K562 (cell line): Measurements from ENCODE around the gene ERFL. TPM values are rescaled to one million over a fixed set of nuclear protein-coding genes. Genes with fewer than 3 reads are reported as not detected.

Source experiments
- ATAC-seq: fragments of 200-7000 bp; cut with Tn5 transposase; 3 replicates; pipeline ENCODE4 v1.9.1; 2020; ENCODE audit warnings: moderate library complexity
- BruUV-seq: library from RNA; stranded (reverse); fragments of 400-500 nt; replicated peaks from 2 replicates; lab custom pipeline; 2021; lab: Mats Ljungman, UMichigan
- CTCF ChIA-PET: fragments of 300-600 bp; formaldehyde crosslinking; extraction: SDS; loops from one replicate; lab custom pipeline; 2021; ENCODE audit warnings: low intra/inter-chr PET ratio; lab: Yijun Ruan, JAX
- POLR2A ChIA-PET: fragments of 300-600, 350-650 bp; sonication (Branson Sonifier 250); formaldehyde crosslinking; extraction: SDS; loops from one replicate; lab custom pipeline; 2021; ENCODE audit warnings: antibody characterized with exemption, inconsistent platforms; lab: Yijun Ruan, JAX
- DNase-seq, 4 experiments: peaks; one replicate each; pipeline versions ENCODE4 v3.0.0 to v3.0.0-alpha.2; 2011 to 2018; ENCODE audit warnings: low spot score in 3 of 4, mixed read lengths in 3 of 4; ENCODE audit errors: extremely low read depth in 1 of 4
- FAIRE-seq: peaks from 2 replicates; lab custom pipeline; 2011; peaks lifted over from hg19 to GRCh38; lab: Jason Lieb, UNC
- H2AFZ ChIP-seq: 2 replicates; pipeline ENCODE4 v1.6.0; 2011; ENCODE audit warnings: low read depth, low read length, control low read depth, inconsistent platforms
- H3K27ac ChIP-seq: fragments of 200-600 bp; 3 replicates; pipeline ENCODE4 v1.8.0; 2011; ENCODE audit warnings: low read depth, mild to moderate bottlenecking, control low read depth, inconsistent platforms, low read length, moderate library complexity, mixed read lengths; ENCODE audit errors: extremely low read depth
- H3K27me3 ChIP-seq, 2 experiments: fragments of 300-600 bp in 1 of 2; 2 replicates in 1 of 2; 3 replicates in 1 of 2; pipeline versions ENCODE4 v1.6.0 to v1.8.0; 2011; ENCODE audit warnings: inconsistent platforms in 2 of 2, low read length in 2 of 2, mild to moderate bottlenecking in 1 of 2, mixed read lengths in 1 of 2, moderate library complexity in 1 of 2; ENCODE audit not compliant: control insufficient read depth in 2 of 2, insufficient read depth in 2 of 2
- H3K36me3 ChIP-seq: fragments of 300-600 bp; 3 replicates; pipeline ENCODE4 v1.8.0; 2011; ENCODE audit warnings: mild to moderate bottlenecking, low read length, inconsistent platforms; ENCODE audit not compliant: control insufficient read depth, insufficient read depth
- H3K4me1 ChIP-seq, 2 experiments: fragments of 200-600 bp in 1 of 2; replicated peaks in 1 of 2; 2 replicates in 1 of 2; 3 replicates in 1 of 2; pipeline versions ENCODE4 v1.5.1 to v1.8.0; 2011; ENCODE audit warnings: inconsistent platforms in 2 of 2, low read length in 2 of 2, mild to moderate bottlenecking in 1 of 2, mixed read lengths in 1 of 2, moderate library complexity in 1 of 2; ENCODE audit not compliant: control insufficient read depth in 2 of 2, insufficient read depth in 2 of 2
- H3K4me2 ChIP-seq: 2 replicates; pipeline ENCODE4 v1.6.1; 2011; ENCODE audit warnings: low read length, control low read depth, inconsistent platforms, mixed read lengths; ENCODE audit not compliant: insufficient read depth
- H3K4me3 ChIP-seq: fragments of 200-600 bp; sonication (generic), shearing (Covaris generic); 2 replicates; pipeline ENCODE4 v1.5.1; 2016; ENCODE audit warnings: control low read depth, inconsistent platforms
- H3K79me2 ChIP-seq: fragments of 200-600 bp; 3 replicates; pipeline ENCODE4 v1.8.0; 2011; ENCODE audit warnings: low read length, inconsistent platforms; ENCODE audit not compliant: control insufficient read depth, insufficient read depth
- H3K9ac ChIP-seq, 2 experiments: 2 replicates each; pipeline versions ENCODE4 v1.6.0 to v1.6.1; 2011; ENCODE audit warnings: low read depth in 2 of 2, low read length in 2 of 2, control low read depth in 1 of 2, inconsistent platforms in 1 of 2, mild to moderate bottlenecking in 1 of 2, mixed read lengths in 1 of 2; ENCODE audit not compliant: insufficient read depth in 1 of 2
- H3K9me1 ChIP-seq: one replicate; pipeline ENCODE4 v1.6.0; 2011; ENCODE audit warnings: inconsistent platforms, mild to moderate bottlenecking, low read length, moderate library complexity; ENCODE audit not compliant: control insufficient read depth, insufficient read depth
- H3K9me3 ChIP-seq: replicated peaks from 2 replicates; pipeline ENCODE4 v1.5.1; 2011; ENCODE audit warnings: low read depth, low read length, inconsistent platforms; ENCODE audit not compliant: control insufficient read depth, insufficient read depth
- H4K20me1 ChIP-seq: replicated peaks from 2 replicates; pipeline ENCODE4 v1.6.1; 2011; ENCODE audit warnings: low read length, inconsistent platforms, mixed read lengths; ENCODE audit not compliant: control insufficient read depth, insufficient read depth
- MTF1 ChIP-seq: fragments of 250-450 bp; sonication (Bioruptor Pico); IDR thresholded peaks from 2 replicates; pipeline ENCODE4 v1.9.0; 2021; ENCODE audit warnings: moderate library complexity, mild to moderate bottlenecking, inconsistent platforms, borderline replicate concordance
- PTRF ChIP-seq: fragments of 450-650 bp; IDR thresholded peaks from 2 replicates; pipeline ENCODE4 v1.6.1; 2016; ENCODE audit warnings: mild to moderate bottlenecking, missing genetic modification characterization, missing compliant biosample characterization
- SIX5 ChIP-seq, 2 experiments: IDR thresholded peaks; 2 replicates each; pipeline ENCODE4 v1.6.1; 2011; ENCODE audit warnings: low read length in 2 of 2, borderline replicate concordance in 1 of 2, low read depth in 1 of 2, mild to moderate bottlenecking in 1 of 2, moderate library complexity in 1 of 2; ENCODE audit not compliant: insufficient read depth in 1 of 2
- SUPT5H ChIP-seq: fragments of 450-650 bp; IDR thresholded peaks from 2 replicates; pipeline ENCODE4 v1.6.1; 2016
- WGBS: fragments of 100-300 bp; shearing (Covaris generic); methylation state at CpG from one replicate; pipeline ENCODE4 v1.1.6; 2016; ENCODE audit warnings: low coverage, mixed read lengths; ENCODE audit not compliant: insufficient coverage; ENCODE audit errors: missing lambda C conversion rate; 5-methylcytosine and 5-hydroxymethylcytosine counted together
- in situ Hi-C: fragments of 300-500 bp; cut with MboI; formaldehyde crosslinking; loops from 4 replicates; pipeline ENCODE4 v1.15.0; 2018; ENCODE audit warnings: inconsistent platforms, mixed read lengths
- intact Hi-C: fragments of 100-400 bp; cut with micrococcal nuclease; formaldehyde crosslinking; loops from 2 replicates; pipeline ENCODE4 v1.14.2; 2022
- polyA plus RNA-seq, 8 experiments: library from polyadenylated mRNA; depleted of rRNA in 4 of 8; stranded (reverse) in 5 of 8; unstranded in 3 of 8; fragments of >200 nt; fragmentation: Nextera tagmentation in 2 of 8; fragmentation: Illumina TruSeq in 1 of 8; extraction: Ambion mirVana in 2 of 8; extraction: Trizol in 1 of 8; gene quantifications; 2 replicates each; pipeline versions ENCODE4 v1.2.1 to v1.2.3, GENCODE V29; 2011 to 2014; ENCODE audit warnings: inconsistent platforms in 1 of 8, missing spikeins in 1 of 8
- total RNA-seq, 7 experiments: library from RNA; depleted of rRNA in 6 of 7; stranded (reverse); fragments of >200 nt in 6 of 7; fragmentation: Illumina TruSeq in 2 of 7; extraction: Trizol in 2 of 7; gene quantifications; 2 replicates each; pipeline versions ENCODE4 v1.2.1 to v1.2.3, GENCODE V29; 2011 to 2021; ENCODE audit warnings: low replicate concordance in 1 of 7
- TF ChIP-seq, protein P1 (sequence below): fragments of 450-650 bp; conservative IDR thresholded peaks from 2 replicates; pipeline ENCODE4 v1.6.1; 2016; ENCODE audit warnings: missing genetic modification characterization, low read depth, mild to moderate bottlenecking, control low read depth, missing compliant biosample characterization
- TF ChIP-seq, protein P2 (sequence below), 2 experiments: fragments of 450-650 bp in 1 of 2; sonication (generic) in 1 of 2; formaldehyde crosslinking in 1 of 2; IDR thresholded peaks; 2 replicates each; pipeline versions ENCODE4 v1.7.1 to v1.9.0; 2016 to 2022; ENCODE audit warnings: inconsistent platforms in 1 of 2, mild to moderate bottlenecking in 1 of 2, missing genetic modification reagents in 1 of 2

Gene ERFL
- total and polyA plus RNA-seq, 9 of the 15 experiments (the other 6 are each of a cell fraction or from before 2014, with no cell fraction given) = 0.07 to 0.75 (median 0.32) TPM; not detected in 4

DNA sequence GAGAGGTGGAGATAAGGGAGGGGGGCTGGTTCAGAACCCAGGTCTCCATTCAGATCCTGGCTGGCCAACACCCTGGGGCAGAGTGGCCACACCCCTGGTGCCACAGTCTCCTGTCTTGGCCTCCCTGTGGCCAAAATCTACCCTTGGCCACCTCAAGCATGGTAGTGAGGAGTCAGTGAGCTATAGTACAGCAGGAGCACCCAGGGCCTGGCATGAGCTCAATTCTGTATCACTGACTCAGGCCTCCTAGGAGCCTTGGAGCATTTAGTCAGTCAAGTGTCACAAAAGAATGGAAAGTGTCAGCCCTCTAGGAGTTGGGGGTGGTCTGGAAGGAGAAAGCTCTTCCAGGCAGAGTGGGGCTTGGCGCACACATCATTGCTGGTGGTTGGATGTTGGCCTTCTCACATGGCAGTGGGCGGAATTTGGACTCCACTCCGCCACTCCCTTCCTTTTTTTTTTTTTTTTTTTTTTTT lies 57.8 kb downstream of the ERFL start:
- H3K9me1 ChIP-seq = no peaks in the 10 kb centered on the region
- DNase-seq (no peak), FAIRE-seq (no peak), ATAC-seq (no peak)
- peaks cover 59% of the 10 kb centered on the region; the same call in 2 of the 3 replicates for H3K36me3 ChIP-seq
- no peak overlapping the region for H2AFZ ChIP-seq
- 0 out of 4 replicates have a peak overlapping the region, but pooled peaks of 1 of the 2 experiments have one; percentile 19 for H3K9ac ChIP-seq
- peaks cover 45% of the 10 kb centered on the region for H4K20me1 ChIP-seq
- POLR2A ChIA-PET = interaction anchor here (0.6 to 6.2 kb wide), 9 partner anchors 10 to 96 kb away, joined by 3 to 54 read pairs (median 3); partner anchors contain the start of gene RPS19
- CTCF ChIA-PET = no interaction called here
- in situ Hi-C loops (loop anchor here (5.0 kb wide), 1 partner anchor 77 kb away; no protein-coding TSS in a partner anchor), intact Hi-C loops (no loop called here)
- no peaks in the 10 kb centered on the region for H3K27me3 ChIP-seq
- H3K4me1 ChIP-seq = peaks cover under 1 to 28% of the 10 kb centered on the region in 2 experiments; a peak in 3 of 5 replicates
- H3K4me2 ChIP-seq = no peak overlapping the region
- H3K79me2 ChIP-seq = peaks cover 27% of the 10 kb centered on the region
- no peaks in the 10 kb centered on the region for H3K9me3 ChIP-seq
- 80% methylated on average over 3 of the region's 3 CpGs for WGBS
- no TSS peak for BruUV-seq
- no peak overlapping the region for H3K4me3 ChIP-seq
- no peak overlapping the region for H3K27ac ChIP-seq
- TF ChIP-seq, protein P1, sequence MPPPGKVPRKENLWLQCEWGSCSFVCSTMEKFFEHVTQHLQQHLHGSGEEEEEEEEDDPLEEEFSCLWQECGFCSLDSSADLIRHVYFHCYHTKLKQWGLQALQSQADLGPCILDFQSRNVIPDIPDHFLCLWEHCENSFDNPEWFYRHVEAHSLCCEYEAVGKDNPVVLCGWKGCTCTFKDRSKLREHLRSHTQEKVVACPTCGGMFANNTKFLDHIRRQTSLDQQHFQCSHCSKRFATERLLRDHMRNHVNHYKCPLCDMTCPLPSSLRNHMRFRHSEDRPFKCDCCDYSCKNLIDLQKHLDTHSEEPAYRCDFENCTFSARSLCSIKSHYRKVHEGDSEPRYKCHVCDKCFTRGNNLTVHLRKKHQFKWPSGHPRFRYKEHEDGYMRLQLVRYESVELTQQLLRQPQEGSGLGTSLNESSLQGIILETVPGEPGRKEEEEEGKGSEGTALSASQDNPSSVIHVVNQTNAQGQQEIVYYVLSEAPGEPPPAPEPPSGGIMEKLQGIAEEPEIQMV (tag) = no peak
- TF ChIP-seq, protein P2, sequence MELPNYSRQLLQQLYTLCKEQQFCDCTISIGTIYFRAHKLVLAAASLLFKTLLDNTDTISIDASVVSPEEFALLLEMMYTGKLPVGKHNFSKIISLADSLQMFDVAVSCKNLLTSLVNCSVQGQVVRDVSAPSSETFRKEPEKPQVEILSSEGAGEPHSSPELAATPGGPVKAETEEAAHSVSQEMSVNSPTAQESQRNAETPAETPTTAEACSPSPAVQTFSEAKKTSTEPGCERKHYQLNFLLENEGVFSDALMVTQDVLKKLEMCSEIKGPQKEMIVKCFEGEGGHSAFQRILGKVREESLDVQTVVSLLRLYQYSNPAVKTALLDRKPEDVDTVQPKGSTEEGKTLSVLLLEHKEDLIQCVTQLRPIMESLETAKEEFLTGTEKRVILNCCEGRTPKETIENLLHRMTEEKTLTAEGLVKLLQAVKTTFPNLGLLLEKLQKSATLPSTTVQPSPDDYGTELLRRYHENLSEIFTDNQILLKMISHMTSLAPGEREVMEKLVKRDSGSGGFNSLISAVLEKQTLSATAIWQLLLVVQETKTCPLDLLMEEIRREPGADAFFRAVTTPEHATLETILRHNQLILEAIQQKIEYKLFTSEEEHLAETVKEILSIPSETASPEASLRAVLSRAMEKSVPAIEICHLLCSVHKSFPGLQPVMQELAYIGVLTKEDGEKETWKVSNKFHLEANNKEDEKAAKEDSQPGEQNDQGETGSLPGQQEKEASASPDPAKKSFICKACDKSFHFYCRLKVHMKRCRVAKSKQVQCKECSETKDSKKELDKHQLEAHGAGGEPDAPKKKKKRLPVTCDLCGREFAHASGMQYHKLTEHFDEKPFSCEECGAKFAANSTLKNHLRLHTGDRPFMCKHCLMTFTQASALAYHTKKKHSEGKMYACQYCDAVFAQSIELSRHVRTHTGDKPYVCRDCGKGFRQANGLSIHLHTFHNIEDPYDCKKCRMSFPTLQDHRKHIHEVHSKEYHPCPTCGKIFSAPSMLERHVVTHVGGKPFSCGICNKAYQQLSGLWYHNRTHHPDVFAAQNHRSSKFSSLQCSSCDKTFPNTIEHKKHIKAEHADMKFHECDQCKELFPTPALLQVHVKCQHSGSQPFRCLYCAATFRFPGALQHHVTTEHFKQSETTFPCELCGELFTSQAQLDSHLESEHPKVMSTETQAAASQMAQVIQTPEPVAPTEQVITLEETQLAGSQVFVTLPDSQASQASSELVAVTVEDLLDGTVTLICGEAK (IDR thresholded peaks at IDR 0.05) = no peak
- TF ChIP-seq, protein P2 (CRISPR knock-in tag; IDR thresholded peaks at IDR 0.05) = no peak
- TF ChIP-seq PTRF = no peak
- no peak for TF ChIP-seq SIX5 (IDR thresholded peaks at IDR 0.05; ENCODE audit: borderline replicate concordance in 1 of 2, insufficient read depth in 1 of 2, low read depth in 1 of 2, low read length in 2 of 2)
- peak; percentile 29 for TF ChIP-seq SUPT5H
- TF ChIP-seq MTF1 = no peak
